Choroid plexus epithelial cell (primary cell): ENCODE data around the gene CHN2.

Source experiments
- DNase-seq: peaks from one replicate; pipeline ENCODE4 v3.0.0-alpha.2; 2010; ENCODE audit warnings: low read depth
- H3K4me3 ChIP-seq: 2 replicates; pipeline ENCODE4 v1.5.1; 2011; ENCODE audit warnings: low read depth, mild to moderate bottlenecking, control low read depth, low read length, moderate library complexity
- CTCF ChIP-seq: conservative IDR thresholded peaks from 2 replicates; pipeline ENCODE4 v1.5.1; 2011; ENCODE audit warnings: low read depth, mild to moderate bottlenecking, control low read depth, inconsistent platforms, low read length, moderate library complexity

Gene CHN2

GRCh38 chr7:29322023-29322712, 127.6 kb downstream of the CHN2 start:
- no peak for TF ChIP-seq CTCF
- no peak for DNase-seq
- H3K4me3 ChIP-seq = no peak overlapping the region

DNA sequence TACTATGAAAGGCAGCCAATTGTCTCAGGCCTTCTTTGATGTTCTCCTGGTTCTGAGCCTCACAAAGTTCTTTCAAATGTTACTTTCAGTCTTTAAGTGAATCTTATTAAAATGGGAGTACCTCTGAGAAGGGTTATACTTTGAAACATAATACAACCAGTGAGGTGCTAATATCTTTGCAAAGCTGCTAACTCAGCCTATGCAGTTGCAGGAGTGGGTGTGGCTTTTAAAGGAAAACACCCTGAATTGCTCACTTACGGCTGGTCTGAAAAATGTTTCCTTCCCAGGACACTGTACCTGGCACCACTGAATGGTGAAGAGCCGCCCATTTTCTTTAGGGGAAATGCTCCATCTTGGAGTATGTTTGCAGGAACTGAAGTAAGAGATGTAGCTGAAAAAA, 130.9 kb downstream of the CHN2 start:
- TF ChIP-seq CTCF = no peak
- no peak overlapping the region for H3K4me3 ChIP-seq
- DNase-seq = no peak

- TF ChIP-seq CTCF = no peak
- no peak for DNase-seq
- H3K4me3 ChIP-seq = no peak overlapping the region
These were observed 132.3 kb downstream of the CHN2 start for GRCh38 chr7:29326864-29327263.

DNA sequence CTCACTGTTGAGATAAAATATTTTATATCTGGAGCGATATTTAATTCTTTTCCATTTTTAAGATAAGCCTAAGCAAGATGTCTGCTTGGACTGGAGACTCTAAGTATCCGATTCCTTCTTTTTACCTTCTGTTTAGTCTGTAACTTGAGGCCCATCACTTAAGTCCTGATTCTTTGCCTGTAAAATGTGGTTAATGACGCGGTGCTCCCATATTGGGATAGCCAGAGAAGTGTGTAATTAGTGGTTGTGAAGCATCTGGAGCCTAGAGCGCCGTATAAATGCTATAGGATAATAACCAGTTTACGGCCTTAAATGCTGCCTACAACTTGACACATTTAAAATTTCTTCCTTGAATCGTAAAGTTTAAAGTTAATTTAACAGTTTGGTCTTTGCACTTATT, 132.9 kb downstream of the CHN2 start:
- H3K4me3 ChIP-seq = no peak overlapping the region
- TF ChIP-seq CTCF = no peak
- DNase-seq = no peak

DNA sequence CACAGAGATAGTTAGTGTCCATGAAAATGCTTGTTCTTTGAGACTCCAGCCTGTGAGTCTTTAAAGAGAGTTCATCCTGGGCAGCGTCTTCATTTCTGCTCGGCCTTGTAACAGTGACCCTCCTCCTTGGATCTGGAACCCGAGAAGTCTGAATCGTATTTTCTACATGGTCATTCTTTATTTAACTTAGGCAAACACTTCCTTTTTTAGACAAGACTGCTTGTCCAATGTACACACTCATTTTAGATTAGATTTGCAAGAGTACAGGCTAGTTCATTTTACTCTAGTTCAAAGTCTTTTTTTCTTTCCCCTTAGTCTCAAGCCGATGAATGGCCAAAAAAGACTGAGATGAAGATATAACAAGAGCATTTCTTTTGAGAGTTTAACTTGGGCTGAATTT, 133.5 kb downstream of the CHN2 start:
- no peak for TF ChIP-seq CTCF
- no peak overlapping the region for H3K4me3 ChIP-seq
- DNase-seq = peak; percentile 13

- peak; percentile 64 for DNase-seq
- TF ChIP-seq CTCF = no peak
- no peak overlapping the region for H3K4me3 ChIP-seq
These were observed 134.2 kb downstream of the CHN2 start for GRCh38 chr7:29328811-29329210.

DNA sequence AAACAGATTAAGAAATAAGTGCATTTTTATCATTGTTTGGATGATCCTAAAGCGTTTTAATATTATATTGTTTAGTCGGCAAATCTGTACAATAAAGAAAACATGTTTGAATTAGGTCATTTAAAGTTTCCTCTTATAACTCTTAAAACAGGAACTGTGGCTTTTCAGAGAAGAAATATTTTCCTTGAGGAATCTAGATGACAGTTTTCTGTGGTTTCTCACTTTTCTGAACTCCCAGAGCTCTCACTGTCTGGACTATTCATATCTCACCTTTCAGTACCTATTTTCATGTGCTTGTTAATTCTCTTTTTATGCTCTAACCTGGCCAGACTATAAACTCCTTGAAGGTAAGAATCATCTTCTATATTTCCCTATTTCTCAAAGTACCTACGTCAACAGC, 135.1 kb downstream of the CHN2 start:
- DNase-seq = no peak
- no peak overlapping the region for H3K4me3 ChIP-seq
- TF ChIP-seq CTCF = no peak
